ENCODE data around the gene CLEC20A. TPM values are rescaled to one million over a fixed set of nuclear protein-coding genes. Genes with fewer than 3 reads are reported as not detected.

CLEC20A gene
- total and polyA plus RNA-seq, 2 of the 8 experiments (the other 6 are each of a cell fraction or from before 2014, with no cell fraction given) = not detected

DNA sequence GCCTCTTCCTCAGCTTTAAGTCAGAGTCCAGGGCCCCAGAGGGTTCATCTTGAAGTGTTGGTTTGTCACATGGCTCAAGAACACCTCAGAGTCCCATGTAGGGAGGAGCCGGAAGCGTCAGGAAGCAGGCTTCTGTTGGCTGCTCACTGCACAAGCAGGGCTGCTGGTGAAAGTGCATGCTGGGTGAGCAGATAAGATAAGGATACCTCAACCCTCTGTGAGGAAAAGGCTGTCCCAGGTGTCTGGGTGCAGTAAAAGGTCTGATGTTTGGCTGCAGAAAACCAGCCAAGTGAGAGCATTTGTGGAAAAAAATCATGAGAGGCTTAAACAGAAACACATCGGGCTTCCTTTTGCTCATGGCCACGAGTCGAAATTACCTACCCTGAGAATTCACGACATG lies 9.9 kb upstream of the CLEC20A start (continued):
- TF ChIP-seq NANOG (IDR thresholded peaks at IDR 0.05; ENCODE audit: insufficient read depth, low read depth, low read length, poor library complexity, severe bottlenecking) = no peak
- TF ChIP-seq POU5F1 (IDR thresholded peaks at IDR 0.05; ENCODE audit: low read depth, low read length) = no peak
- no peak for TF ChIP-seq YY1 (IDR thresholded peaks at IDR 0.05; ENCODE audit: low read depth, low read length)
- TF ChIP-seq POLR2AphosphoS5 (IDR thresholded peaks at IDR 0.05; ENCODE audit: low read depth, low read length) = no peak

Data from H1 (cell line).